ENCODE results near the gene RPS26. TPM values are rescaled to one million over a fixed set of nuclear protein-coding genes. Genes with fewer than 3 reads are reported as not detected.

RPS26 gene
- total and polyA plus RNA-seq, 2 of the 13 experiments (the other 11 are each of a cell fraction or from before 2014, with no cell fraction given) = 150 to 421 TPM

DNA sequence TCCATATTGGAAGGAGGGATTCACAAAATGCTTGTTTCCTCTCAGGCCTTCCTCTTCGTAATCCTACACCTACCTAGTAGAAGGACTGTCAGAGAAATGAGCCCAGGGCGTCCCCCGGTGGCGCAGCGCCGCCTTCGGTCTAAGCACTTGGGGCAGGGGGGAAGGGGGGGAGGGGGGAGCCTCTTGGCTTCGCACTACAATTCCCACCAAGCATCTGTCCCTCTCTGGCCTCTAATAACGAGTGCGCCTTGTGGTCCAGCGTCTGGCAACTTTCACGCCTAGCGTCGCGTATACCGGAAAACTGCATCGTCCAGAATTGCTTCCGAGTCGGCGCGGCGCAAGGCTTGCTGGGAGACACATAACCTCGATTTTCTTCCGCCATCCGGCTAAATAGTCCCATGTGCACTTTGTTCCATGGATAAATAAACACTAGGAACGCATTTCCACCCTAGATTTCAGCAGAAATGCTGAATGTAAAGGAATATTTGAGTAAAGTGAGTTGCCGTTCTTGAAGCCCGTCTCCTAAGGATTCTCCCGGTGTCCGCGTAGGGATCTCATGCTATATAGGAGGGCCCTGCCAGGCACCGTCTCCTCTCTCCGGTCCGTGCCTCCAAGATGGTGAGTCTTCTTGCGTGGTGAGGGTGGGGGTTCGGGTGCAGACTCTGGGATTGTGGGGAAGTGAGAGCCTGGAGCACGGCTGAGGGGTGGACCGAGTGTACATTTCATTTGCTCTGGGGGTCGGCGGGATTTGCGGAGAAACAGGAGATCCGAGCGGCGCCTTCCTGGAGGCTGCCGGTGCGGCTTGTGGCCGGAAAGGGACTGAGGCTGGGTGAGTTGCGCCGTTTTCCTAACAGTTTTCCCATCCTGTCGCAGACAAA, at the start of gene RPS26 (continued):
- TF ChIP-seq, protein P1, sequence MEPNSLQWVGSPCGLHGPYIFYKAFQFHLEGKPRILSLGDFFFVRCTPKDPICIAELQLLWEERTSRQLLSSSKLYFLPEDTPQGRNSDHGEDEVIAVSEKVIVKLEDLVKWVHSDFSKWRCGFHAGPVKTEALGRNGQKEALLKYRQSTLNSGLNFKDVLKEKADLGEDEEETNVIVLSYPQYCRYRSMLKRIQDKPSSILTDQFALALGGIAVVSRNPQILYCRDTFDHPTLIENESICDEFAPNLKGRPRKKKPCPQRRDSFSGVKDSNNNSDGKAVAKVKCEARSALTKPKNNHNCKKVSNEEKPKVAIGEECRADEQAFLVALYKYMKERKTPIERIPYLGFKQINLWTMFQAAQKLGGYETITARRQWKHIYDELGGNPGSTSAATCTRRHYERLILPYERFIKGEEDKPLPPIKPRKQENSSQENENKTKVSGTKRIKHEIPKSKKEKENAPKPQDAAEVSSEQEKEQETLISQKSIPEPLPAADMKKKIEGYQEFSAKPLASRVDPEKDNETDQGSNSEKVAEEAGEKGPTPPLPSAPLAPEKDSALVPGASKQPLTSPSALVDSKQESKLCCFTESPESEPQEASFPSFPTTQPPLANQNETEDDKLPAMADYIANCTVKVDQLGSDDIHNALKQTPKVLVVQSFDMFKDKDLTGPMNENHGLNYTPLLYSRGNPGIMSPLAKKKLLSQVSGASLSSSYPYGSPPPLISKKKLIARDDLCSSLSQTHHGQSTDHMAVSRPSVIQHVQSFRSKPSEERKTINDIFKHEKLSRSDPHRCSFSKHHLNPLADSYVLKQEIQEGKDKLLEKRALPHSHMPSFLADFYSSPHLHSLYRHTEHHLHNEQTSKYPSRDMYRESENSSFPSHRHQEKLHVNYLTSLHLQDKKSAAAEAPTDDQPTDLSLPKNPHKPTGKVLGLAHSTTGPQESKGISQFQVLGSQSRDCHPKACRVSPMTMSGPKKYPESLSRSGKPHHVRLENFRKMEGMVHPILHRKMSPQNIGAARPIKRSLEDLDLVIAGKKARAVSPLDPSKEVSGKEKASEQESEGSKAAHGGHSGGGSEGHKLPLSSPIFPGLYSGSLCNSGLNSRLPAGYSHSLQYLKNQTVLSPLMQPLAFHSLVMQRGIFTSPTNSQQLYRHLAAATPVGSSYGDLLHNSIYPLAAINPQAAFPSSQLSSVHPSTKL (CRISPR knock-in tag; IDR thresholded peaks at IDR 0.05) = peak; percentile 36; the same call in 1 of the 2 replicates
- TF ChIP-seq, protein P2, sequence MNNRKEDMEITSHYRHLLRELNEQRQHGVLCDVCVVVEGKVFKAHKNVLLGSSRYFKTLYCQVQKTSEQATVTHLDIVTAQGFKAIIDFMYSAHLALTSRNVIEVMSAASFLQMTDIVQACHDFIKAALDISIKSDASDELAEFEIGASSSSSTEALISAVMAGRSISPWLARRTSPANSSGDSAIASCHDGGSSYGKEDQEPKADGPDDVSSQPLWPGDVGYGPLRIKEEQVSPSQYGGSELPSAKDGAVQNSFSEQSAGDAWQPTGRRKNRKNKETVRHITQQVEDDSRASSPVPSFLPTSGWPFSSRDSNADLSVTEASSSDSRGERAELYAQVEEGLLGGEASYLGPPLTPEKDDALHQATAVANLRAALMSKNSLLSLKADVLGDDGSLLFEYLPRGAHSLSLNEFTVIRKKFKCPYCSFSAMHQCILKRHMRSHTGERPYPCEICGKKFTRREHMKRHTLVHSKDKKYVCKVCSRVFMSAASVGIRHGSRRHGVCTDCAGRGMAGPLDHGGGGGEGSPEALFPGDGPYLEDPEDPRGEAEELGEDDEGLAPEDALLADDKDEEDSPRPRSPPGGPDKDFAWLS (CRISPR knock-in tag; IDR thresholded peaks at IDR 0.05; ENCODE audit: borderline replicate concordance) = 0 out of 2 replicates have a peak, but pooled peaks have one; percentile 21
- TF ChIP-seq PHF5A (CRISPR knock-in tag; IDR thresholded peaks at IDR 0.05; ENCODE audit: low read depth, unreplicated experiment) (peak; percentile 92), MAFF (IDR thresholded peaks at IDR 0.05; ENCODE audit: low read depth, low read length) (no peak), MYC (CRISPR knock-in tag; IDR thresholded peaks at IDR 0.05; ENCODE audit: borderline replicate concordance) (peak; percentile 78), TARDBP (CRISPR knock-in tag; IDR thresholded peaks at IDR 0.05) (peak; percentile 87), GTF2F1 (IDR thresholded peaks at IDR 0.05; ENCODE audit: low read length) (peak; percentile 49; the same call in 1 of the 2 replicates), HIVEP1 (CRISPR knock-in tag; IDR thresholded peaks at IDR 0.05) (peak; percentile 77), ZNF569 (CRISPR knock-in tag; IDR thresholded peaks at IDR 0.05; ENCODE audit: borderline replicate concordance) (0 out of 2 replicates have a peak, but pooled peaks have one; percentile 43), ZBTB7B (CRISPR knock-in tag; IDR thresholded peaks at IDR 0.05) (peak; percentile 65; the same call in 1 of the 2 replicates)
- TF ChIP-seq, protein P3, sequence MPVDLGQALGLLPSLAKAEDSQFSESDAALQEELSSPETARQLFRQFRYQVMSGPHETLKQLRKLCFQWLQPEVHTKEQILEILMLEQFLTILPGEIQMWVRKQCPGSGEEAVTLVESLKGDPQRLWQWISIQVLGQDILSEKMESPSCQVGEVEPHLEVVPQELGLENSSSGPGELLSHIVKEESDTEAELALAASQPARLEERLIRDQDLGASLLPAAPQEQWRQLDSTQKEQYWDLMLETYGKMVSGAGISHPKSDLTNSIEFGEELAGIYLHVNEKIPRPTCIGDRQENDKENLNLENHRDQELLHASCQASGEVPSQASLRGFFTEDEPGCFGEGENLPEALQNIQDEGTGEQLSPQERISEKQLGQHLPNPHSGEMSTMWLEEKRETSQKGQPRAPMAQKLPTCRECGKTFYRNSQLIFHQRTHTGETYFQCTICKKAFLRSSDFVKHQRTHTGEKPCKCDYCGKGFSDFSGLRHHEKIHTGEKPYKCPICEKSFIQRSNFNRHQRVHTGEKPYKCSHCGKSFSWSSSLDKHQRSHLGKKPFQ (CRISPR knock-in tag; IDR thresholded peaks at IDR 0.05; ENCODE audit: insufficient replicate concordance) = no peak
- TF ChIP-seq, protein P4, sequence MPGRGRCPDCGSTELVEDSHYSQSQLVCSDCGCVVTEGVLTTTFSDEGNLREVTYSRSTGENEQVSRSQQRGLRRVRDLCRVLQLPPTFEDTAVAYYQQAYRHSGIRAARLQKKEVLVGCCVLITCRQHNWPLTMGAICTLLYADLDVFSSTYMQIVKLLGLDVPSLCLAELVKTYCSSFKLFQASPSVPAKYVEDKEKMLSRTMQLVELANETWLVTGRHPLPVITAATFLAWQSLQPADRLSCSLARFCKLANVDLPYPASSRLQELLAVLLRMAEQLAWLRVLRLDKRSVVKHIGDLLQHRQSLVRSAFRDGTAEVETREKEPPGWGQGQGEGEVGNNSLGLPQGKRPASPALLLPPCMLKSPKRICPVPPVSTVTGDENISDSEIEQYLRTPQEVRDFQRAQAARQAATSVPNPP (CRISPR knock-in tag; IDR thresholded peaks at IDR 0.05) = no peak
- TF ChIP-seq, protein P5, sequence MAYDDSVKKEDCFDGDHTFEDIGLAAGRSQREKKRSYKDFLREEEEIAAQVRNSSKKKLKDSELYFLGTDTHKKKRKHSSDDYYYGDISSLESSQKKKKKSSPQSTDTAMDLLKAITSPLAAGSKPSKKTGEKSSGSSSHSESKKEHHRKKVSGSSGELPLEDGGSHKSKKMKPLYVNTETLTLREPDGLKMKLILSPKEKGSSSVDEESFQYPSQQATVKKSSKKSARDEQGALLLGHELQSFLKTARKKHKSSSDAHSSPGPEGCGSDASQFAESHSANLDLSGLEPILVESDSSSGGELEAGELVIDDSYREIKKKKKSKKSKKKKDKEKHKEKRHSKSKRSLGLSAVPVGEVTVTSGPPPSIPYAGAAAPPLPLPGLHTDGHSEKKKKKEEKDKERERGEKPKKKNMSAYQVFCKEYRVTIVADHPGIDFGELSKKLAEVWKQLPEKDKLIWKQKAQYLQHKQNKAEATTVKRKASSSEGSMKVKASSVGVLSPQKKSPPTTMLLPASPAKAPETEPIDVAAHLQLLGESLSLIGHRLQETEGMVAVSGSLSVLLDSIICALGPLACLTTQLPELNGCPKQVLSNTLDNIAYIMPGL (CRISPR knock-in tag; IDR thresholded peaks at IDR 0.05; ENCODE audit: borderline replicate concordance in 1 of 2, low read depth in 1 of 2) = peak; percentile 93 to 95
- TF ChIP-seq, protein P6, sequence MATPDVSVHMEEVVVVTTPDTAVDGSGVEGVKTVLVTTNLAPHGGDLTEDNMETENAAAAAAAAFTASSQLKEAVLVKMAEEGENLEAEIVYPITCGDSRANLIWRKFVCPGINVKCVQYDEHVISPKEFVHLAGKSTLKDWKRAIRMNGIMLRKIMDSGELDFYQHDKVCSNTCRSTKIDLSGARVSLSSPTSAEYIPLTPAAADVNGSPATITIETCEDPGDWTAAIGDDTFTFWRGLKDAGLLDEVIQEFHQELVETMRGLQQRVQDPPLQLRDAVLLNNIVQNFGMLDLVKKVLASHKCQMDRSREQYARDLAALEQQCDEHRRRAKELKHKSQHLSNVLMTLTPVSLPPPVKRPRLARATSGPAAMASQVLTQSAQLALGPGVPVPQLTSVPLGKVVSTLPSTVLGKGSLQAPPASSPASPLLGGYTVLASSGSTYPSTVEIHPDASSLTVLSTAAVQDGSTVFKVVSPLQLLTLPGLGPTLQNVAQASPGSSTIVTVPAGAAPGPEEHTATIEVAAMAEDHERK (CRISPR knock-in tag; IDR thresholded peaks at IDR 0.05; ENCODE audit: low read depth) = peak; percentile 92
